Stimulated activated naive CD8-positive, alpha-beta T cell treated with anti-CD3 and anti-CD28 coated beads, Interleukin-15, Interleukin-2, amounts not matched to agents 100 ng/mL and 50 ng/mL, for 24 hours (primary cell): ENCODE measurements around the gene TTC38.
"Not testable (repeated sequence)": the region's sequence is repeated elsewhere in the genome, so short reads cannot be mapped to it uniquely, and the experiment has no call there.

Experiments
- H3K27ac Mint-ChIP-seq: one replicate; pipeline ENCODE4 v1.8.0; 2021; ENCODE audit warnings: mild to moderate bottlenecking, mixed read lengths
- H3K27me3 Mint-ChIP-seq: one replicate; pipeline ENCODE4 v1.8.0; 2021; ENCODE audit warnings: mixed read lengths
- H3K36me3 Mint-ChIP-seq: one replicate; pipeline ENCODE4 v1.8.0; 2021; ENCODE audit warnings: low read depth, mixed read lengths
- H3K4me1 Mint-ChIP-seq: one replicate; pipeline ENCODE4 v1.8.0; 2021; ENCODE audit warnings: low read depth, mixed read lengths
- H3K4me3 Mint-ChIP-seq: one replicate; pipeline ENCODE4 v1.8.0; 2021; ENCODE audit warnings: mild to moderate bottlenecking, mixed read lengths
- H3K9me3 Mint-ChIP-seq: one replicate; pipeline ENCODE4 v1.8.0; 2021; ENCODE audit warnings: mixed read lengths

The TTC38 gene

DNA sequence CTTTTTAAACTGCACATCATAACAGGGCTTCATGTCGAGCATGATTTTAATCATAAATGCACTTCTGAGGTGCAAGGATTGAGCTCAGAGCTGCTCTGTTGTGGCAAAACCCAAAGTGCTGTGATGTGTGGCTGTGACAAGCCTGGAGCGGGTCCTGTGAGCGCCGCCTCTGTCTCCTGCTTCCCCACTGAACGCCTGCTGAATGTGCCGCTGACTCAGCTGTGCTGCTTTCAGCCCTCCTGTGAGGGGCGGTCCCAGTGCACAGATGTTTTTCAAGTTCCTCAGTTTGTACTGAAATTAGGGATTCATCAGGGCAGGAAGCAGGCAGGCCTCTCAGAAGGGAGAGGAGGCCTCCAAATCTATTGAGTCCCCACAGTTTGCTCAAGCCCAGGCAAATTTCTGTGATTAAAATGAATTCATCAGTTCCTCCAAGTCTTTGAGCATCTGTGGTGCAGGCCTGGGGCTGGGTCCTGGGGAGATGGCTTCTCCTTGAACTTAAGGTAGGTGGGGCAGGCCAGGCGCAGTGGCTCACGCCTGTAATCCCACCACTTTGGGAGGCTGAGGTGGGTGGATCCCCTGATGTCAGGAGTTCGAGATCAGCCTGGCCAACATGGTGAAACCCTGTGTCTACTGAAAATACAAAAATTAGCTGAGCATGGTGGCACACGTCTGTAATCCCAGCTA lies 25.9 kb downstream of the TTC38 start:
- peaks cover 43% of the 10 kb centered on the region for H3K4me1 Mint-ChIP-seq
- H3K36me3 Mint-ChIP-seq = peaks cover 13% of the 10 kb centered on the region
- no peak overlapping the region for H3K4me3 Mint-ChIP-seq
- H3K27me3 Mint-ChIP-seq = no peaks in the 10 kb centered on the region
- no peaks in the 10 kb centered on the region for H3K9me3 Mint-ChIP-seq
- no peak overlapping the region for H3K27ac Mint-ChIP-seq

DNA sequence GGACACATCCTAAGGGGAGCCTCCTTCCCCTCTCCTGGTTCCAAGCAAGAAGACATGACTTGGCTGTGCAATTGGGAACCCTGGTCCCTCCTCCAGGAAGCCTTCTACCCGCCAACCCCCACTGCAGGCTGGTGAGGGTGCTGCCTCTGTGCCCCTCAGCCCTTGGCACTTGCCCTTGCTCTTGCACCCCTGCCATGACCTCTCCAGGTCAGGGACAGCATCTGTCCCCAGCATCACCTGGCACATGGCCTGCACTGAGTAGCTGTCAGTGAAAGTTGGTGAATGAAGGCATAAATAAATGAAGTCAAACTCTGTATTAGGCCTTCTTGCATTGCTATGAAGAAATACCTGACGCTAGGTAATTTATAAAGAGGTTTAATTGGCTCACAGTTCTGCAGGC lies 27.0 kb downstream of the TTC38 start:
- Mint-ChIP-seq H3K27me3 (no peaks in the 10 kb centered on the region), H3K36me3 (peaks cover 23% of the 10 kb centered on the region), H3K4me3 (peak overlapping the region; percentile 92), H3K9me3 (no peaks in the 10 kb centered on the region), H3K27ac (peak overlapping the region; percentile 72), H3K4me1 (peaks cover 45% of the 10 kb centered on the region)

DNA sequence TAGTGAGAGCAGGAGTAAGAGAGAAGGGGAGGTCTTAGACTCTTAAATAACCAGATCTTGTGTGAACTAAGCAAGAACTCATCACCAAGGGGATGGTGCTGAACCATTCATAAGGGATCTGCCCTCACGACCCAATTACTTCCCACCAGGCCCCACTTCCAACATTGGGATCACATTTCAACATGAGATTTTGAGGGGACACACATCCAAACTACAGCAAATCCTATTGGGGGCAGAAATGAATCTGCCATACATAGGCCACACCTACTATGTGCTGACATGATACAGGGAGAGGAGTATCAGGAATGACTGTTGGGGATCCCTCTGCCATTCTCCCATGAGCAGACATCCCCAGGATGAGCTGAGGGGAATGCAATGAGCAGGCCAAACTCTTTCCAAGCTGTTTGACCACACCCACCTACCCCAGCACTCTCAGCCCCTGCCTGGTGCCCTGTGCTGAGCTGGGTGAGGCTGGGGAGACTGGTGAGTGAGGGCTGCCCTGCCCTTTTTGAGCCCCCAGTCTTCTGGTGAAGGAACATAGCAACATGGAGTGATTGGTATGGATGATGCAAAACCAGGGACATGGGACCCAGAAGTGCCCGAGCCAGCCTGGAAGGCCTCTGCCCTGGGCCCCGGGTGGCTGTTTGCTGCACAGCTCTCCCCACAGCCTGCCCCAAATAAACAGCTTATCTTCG lies 27.6 kb downstream of the TTC38 start:
- Mint-ChIP-seq H3K4me1 (peaks cover 44% of the 10 kb centered on the region), H3K9me3 (no peaks in the 10 kb centered on the region), H3K27ac (peak overlapping the region; percentile 72), H3K4me3 (peak overlapping the region; percentile 92), H3K27me3 (no peaks in the 10 kb centered on the region), H3K36me3 (peaks cover 27% of the 10 kb centered on the region)

DNA sequence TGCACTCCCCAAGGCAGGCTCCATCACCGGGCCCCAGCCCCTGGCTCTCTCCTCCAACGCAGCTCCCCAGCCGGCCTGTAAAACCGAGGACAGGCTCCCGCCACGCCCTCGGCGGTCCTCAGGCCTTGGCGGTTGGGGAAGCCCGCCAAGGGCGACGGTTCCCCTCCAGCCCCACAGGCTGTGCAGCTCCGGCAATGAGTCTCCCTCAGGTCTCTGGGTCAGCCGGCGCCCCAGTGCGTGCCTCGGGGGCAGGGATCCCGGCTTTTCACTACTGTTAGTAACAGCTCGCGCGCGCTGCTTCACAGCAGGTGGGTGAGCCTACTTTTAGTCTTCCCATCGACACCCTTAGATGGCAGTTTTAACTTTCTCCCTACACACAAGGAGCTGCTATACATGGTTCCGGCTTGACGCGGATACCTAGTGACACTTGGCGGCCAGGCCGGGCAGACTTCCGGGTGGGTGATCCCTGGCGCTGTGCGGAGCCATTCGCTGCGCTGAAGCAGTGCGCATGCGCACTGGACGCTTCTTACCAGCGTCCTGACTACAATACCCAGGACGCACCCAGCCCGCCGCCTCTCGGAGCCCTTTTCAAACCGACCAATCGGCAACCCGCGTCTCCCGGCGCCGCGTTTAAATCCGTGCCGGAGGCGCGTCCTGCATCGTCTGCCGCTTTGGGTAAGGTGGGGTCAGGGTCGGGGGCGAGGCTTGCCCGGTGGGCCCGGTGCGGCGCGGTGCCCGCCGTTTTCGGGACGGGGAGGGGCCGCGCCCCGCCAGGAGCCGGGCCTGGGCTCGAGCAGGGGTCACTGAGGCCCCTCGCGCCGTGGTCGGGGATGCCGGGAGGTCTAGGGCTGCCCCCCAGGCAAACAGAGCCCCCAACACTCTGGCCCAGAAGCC lies 28.7 kb downstream of the TTC38 start, which contains the start of gene GTSE1:
TSS of gene GTSE1 (plus strand) at position 614 of the 894 bp plus-strand sequence. CDS start 531 bp downstream, outside the sequence.
- Mint-ChIP-seq H3K36me3 (peaks cover 35% of the 10 kb centered on the region), H3K4me1 (peaks cover 44% of the 10 kb centered on the region), H3K27me3 (no peaks in the 10 kb centered on the region), H3K4me3 (peak within 1 kb of the TSS; percentile 92), H3K27ac (peak within 1 kb of the TSS; percentile 95), H3K9me3 (no peaks in the 10 kb centered on the region)

DNA sequence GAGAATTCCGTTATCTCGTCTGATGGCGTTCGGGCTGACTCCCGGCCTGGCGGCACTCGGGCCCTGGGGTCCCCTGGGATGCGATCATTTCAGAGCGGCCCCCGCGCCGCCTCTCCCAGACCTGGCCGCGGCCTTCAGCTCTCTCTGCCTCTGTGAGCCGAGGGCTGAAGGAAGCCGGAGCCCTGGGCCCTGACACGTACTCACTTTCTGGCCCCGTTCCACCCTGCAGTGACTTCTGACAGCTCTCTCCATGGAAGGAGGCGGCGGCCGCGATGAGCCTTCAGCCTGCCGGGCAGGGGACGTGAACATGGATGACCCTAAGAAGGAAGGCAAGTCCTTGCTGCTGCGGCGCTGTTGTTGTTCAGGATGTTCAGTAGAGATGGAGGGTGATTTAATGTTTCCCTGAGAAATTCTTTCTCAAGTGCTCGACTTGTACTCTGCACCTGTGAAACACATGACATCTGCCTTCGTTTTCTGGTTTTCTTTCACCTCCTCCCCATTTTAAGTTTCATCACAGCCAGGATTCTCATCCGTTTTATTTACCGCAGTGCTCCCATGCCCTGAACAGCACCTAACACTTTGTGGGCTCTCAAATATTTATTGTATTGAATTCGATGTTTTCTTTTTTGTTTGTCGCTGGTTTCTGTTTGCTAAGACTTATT lies 29.5 kb downstream of the TTC38 start:
- H3K4me3 Mint-ChIP-seq = peak overlapping the region; percentile 92
- peaks cover 44% of the 10 kb centered on the region for H3K4me1 Mint-ChIP-seq
- no peaks in the 10 kb centered on the region for H3K27me3 Mint-ChIP-seq
- H3K9me3 Mint-ChIP-seq = no peaks in the 10 kb centered on the region
- peak overlapping the region; percentile 63 for H3K27ac Mint-ChIP-seq
- H3K36me3 Mint-ChIP-seq = peaks cover 37% of the 10 kb centered on the region

DNA sequence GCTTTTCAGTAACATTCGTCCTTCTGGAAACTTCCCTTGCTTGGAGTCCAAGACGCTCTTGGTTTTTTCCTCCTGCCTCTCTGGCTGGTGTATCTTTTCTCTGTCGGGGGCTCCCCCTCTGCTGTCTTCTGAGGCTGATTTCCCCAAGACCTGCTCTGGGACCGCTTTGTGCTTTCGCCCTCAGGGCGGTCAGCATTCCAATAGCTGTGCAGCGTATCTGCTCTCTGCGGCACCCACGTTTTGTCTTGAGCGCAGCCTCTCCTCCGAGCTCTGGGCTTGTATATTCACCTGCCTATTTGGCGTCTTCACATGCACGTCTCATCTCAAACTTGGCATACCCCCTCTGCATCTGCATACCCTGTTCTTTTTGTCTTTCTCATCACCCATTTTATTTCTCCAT lies 31.3 kb downstream of the TTC38 start:
- Mint-ChIP-seq H3K4me3 (peak overlapping the region; percentile 59), H3K36me3 (peaks cover 41% of the 10 kb centered on the region), H3K4me1 (peaks cover 34% of the 10 kb centered on the region), H3K27ac (no peak overlapping the region), H3K9me3 (no peaks in the 10 kb centered on the region), H3K27me3 (no peaks in the 10 kb centered on the region)

DNA sequence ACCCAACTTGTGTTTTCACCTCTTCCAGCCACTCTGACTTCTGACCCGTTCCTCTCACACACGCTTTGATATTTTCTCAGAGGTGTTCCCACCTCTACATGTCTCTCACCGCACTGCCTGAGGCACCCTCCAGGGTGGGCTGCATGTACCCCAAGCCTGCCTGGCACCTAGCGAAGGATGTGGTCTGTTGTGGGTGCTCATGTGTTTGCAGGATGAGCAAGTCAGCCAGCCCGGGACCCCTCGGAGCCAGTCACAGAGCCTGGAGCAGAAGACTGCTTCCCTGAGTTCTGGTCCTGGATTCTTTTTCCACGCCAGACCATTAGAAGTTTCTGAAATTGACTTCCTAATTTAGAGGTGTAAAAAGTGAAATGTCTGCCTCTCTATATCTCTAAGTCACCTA lies 32.7 kb downstream of the TTC38 start:
- H3K4me1 Mint-ChIP-seq = peaks cover 26% of the 10 kb centered on the region
- no peaks in the 10 kb centered on the region for H3K9me3 Mint-ChIP-seq
- H3K36me3 Mint-ChIP-seq = peaks cover 41% of the 10 kb centered on the region
- H3K4me3 Mint-ChIP-seq = no peak overlapping the region
- no peaks in the 10 kb centered on the region for H3K27me3 Mint-ChIP-seq
- H3K27ac Mint-ChIP-seq = no peak overlapping the region

DNA sequence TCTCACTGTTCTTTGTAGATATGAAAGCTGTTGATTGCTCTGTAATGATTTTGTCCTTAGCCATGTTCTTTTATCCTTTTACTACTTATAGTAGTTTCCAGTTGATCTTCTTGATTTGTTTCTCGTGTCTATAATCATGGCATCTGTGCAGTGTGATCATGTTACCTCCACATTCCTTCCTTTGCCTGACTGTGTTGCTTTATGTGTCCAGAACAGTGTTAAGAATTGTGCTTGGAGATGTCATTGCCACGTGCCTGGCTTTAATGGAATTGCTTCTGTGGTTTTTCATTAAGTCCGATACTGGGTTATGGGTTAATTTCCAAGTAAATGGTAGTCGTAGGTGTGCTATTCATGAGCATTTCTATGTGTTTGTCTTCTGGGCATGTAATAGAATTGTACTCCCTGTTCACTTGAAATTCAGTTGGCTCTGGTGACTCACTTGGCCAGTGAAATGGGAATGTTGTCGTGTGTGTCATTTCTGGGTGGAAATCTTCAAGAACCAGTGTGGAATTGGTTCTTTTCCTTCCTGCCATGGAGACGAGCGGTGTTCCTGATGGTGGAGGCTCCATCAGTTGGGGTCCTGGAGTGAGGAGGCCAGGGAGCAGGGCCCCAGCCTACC lies 35.6 kb downstream of the TTC38 start:
- Mint-ChIP-seq H3K27me3 (no peaks in the 10 kb centered on the region), H3K4me3 (no peak overlapping the region), H3K4me1 (peaks cover 7% of the 10 kb centered on the region), H3K9me3 (no peaks in the 10 kb centered on the region), H3K27ac (no peak overlapping the region), H3K36me3 (peaks cover 40% of the 10 kb centered on the region)

DNA sequence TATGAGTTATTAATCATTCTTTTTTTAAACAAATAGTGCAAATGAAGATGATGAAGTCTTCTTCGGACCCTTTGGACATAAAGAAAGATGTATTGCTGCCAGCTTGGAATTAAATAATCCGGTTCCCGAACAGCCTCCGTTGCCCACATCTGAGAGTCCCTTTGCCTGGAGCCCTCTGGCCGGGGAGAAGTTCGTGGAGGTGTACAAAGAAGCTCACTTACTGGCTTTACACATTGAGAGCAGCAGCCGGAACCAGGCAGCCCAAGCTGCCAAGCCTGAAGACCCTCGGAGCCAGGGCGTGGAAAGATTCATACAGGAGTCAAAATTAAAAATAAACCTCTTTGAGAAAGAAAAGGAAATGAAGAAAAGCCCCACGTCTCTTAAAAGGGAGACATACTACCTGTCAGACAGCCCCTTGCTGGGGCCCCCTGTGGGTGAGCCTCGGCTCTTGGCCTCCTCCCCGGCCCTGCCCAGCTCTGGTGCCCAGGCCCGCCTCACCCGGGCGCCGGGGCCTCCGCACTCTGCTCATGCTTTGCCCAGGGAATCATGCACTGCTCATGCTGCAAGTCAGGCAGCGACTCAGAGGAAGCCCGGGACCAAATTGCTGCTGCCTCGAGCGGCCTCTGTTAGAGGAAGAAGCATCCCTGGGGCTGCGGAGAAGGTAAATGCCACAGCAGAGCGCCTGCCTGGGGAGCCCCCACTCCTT lies 40.6 kb downstream of the TTC38 start:
- H3K27me3 Mint-ChIP-seq = no peaks in the 10 kb centered on the region
- H3K4me3 Mint-ChIP-seq = no peak overlapping the region
- H3K27ac Mint-ChIP-seq = no peak overlapping the region
- no peaks in the 10 kb centered on the region for H3K9me3 Mint-ChIP-seq
- H3K36me3 Mint-ChIP-seq = peaks cover 24% of the 10 kb centered on the region
- H3K4me1 Mint-ChIP-seq = no peaks in the 10 kb centered on the region

DNA sequence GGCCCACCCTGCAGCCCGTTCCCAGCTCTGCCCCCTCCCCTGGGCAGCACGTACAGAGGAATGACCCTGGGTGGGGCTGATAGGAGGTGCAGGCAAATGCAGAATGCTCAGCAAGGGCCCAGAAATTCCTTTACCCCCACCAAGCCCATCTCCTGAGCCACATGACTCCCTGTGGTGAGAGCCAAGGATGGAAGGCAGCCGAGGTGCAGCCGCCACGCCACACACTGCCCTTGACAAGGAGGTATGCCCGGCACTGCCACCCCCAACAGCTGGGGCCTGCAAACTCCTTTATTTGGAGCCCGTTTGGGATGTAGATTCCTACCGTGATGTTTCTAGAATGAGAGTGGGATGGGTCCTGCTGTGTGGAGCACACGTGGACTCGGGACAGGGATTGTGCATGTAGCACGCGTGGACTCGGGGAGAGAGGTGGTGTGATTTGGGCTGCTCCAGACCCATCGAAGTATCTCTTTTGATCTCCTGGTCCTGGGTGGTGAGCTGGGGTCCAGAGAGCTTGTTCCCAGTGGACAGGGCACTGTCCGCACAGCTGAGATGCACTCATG lies 41.8 kb downstream of the TTC38 start:
- no peaks in the 10 kb centered on the region for H3K9me3 Mint-ChIP-seq
- no peak overlapping the region for H3K4me3 Mint-ChIP-seq
- peaks cover 24% of the 10 kb centered on the region for H3K36me3 Mint-ChIP-seq
- H3K4me1 Mint-ChIP-seq = no peaks in the 10 kb centered on the region
- no peaks in the 10 kb centered on the region for H3K27me3 Mint-ChIP-seq
- H3K27ac Mint-ChIP-seq = no peak overlapping the region

DNA sequence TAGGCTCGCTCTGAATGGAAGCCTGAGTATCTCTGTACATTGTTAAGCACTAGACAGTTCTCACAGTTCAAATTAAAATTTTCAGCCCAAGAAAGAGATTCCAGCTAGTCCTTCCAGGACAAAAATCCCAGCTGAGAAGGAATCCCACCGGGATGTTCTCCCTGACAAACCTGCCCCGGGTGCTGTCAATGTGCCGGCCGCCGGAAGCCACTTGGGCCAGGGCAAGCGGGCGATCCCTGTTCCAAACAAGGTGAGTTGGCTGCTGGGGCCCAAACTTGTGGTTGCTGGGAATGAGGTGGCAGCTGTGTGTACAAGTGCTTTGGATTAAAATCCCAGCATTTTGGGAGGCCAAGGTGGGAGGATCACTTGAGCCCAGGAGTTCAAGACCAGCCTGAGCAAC lies 44.2 kb downstream of the TTC38 start:
- H3K9me3 Mint-ChIP-seq = no peaks in the 10 kb centered on the region
- H3K4me3 Mint-ChIP-seq = no peak overlapping the region
- H3K27me3 Mint-ChIP-seq = no peaks in the 10 kb centered on the region
- H3K27ac Mint-ChIP-seq = no peak overlapping the region
- H3K36me3 Mint-ChIP-seq = peaks cover 31% of the 10 kb centered on the region
- H3K4me1 Mint-ChIP-seq = no peaks in the 10 kb centered on the region

DNA sequence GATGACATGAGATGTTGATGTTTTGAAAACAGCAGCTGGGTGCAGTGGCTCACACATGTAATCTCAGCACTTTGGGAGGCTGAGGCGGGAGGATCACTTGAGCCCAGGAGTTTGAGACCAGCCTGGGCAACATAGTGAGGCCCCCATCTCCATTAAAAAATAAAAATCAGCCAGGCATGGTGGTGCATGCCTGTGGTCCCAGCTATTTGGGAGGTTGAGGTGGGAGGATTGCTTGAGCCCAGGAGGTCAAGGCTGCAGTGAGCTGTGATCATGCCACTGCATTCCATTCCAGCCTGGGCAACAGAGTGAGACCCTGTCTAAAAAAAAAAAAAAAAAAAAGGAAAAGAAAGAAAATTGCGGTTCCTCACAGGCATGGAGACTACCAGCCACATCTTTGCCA lies 45.0 kb downstream of the TTC38 start:
- peaks cover 39% of the 10 kb centered on the region for H3K36me3 Mint-ChIP-seq
- not testable (repeated sequence) for H3K4me3 Mint-ChIP-seq, H3K27me3 Mint-ChIP-seq, H3K4me1 Mint-ChIP-seq, H3K9me3 Mint-ChIP-seq, H3K27ac Mint-ChIP-seq

DNA sequence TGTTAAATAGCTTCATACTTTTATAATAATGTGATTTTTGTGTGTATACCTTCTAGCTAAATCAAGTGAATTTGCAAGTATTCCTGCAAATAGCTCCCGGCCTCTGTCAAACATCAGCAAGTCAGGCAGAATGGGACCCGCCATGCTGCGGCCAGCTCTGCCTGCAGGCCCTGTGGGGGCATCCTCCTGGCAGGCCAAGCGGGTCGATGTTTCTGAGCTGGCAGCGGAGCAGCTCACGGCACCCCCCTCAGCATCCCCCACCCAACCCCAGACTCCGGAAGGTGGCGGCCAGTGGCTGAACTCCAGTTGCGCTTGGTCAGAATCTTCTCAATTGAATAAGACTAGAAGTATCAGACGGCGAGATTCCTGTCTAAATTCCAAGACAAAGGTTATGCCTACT lies 48.2 kb downstream of the TTC38 start:
- peaks cover 41% of the 10 kb centered on the region for H3K36me3 Mint-ChIP-seq
- H3K4me3 Mint-ChIP-seq = no peak overlapping the region
- no peaks in the 10 kb centered on the region for H3K4me1 Mint-ChIP-seq
- H3K9me3 Mint-ChIP-seq = no peaks in the 10 kb centered on the region
- no peak overlapping the region for H3K27ac Mint-ChIP-seq
- no peaks in the 10 kb centered on the region for H3K27me3 Mint-ChIP-seq
